K562 (cell line): ENCODE measurements around the gene SPDEF. TPM values are rescaled to one million over a fixed set of nuclear protein-coding genes. Genes with fewer than 3 reads are reported as not detected.

Experiments
- ARHGAP35 ChIP-seq: fragments of 450-650 bp; IDR thresholded peaks from 2 replicates; pipeline ENCODE4 v1.6.1; 2018; ENCODE audit not compliant: partially characterized antibody
- BRCA1 ChIP-seq, 2 experiments: fragments of 450-650 bp in 1 of 2; sonication (generic) in 1 of 2; formaldehyde crosslinking in 1 of 2; IDR thresholded peaks; 2 replicates each; pipeline versions ENCODE4 v1.5.0 to v1.6.1; 2017 to 2020; ENCODE audit warnings: mild to moderate bottlenecking in 1 of 2, missing genetic modification reagents in 1 of 2
- GTF2F1 ChIP-seq: IDR thresholded peaks from 2 replicates; pipeline ENCODE4 v1.6.1; 2011; ENCODE audit warnings: low read depth, low read length, improper control_type of control experiment
- JUN ChIP-seq, 2 experiments: sonication (generic) in 1 of 2; formaldehyde crosslinking in 1 of 2; IDR thresholded peaks; 2 replicates each; pipeline versions ENCODE4 v1.6.1 to v1.8.0; 2012 to 2022; ENCODE audit warnings: borderline replicate concordance in 2 of 2, mild to moderate bottlenecking in 2 of 2, improper control_type of control experiment in 1 of 2, low read depth in 1 of 2, low read length in 1 of 2, missing genetic modification reagents in 1 of 2
- MYBL2 ChIP-seq, 2 experiments: fragments of 450-650 bp in 1 of 2; sonication (generic) in 1 of 2; formaldehyde crosslinking in 1 of 2; IDR thresholded peaks; 2 replicates each; pipeline versions ENCODE4 v1.6.1 to v1.8.1; 2017 to 2022; ENCODE audit warnings: borderline replicate concordance in 1 of 2, inconsistent platforms in 1 of 2, low read depth in 1 of 2, mild to moderate bottlenecking in 1 of 2, missing genetic modification reagents in 1 of 2, moderate library complexity in 1 of 2
- PCBP1 ChIP-seq: fragments of 200-400 bp; formaldehyde crosslinking; IDR thresholded peaks from 2 replicates; pipeline ENCODE4 v1.6.1; 2018; ENCODE audit warnings: mild to moderate bottlenecking, low read depth, low read length; ENCODE audit not compliant: poor library complexity, severe bottlenecking
- PML ChIP-seq: IDR thresholded peaks from 2 replicates; pipeline ENCODE4 v1.6.1; 2012; ENCODE audit warnings: low read length, inconsistent platforms
- RBM25 ChIP-seq: fragments of 200-400 bp; formaldehyde crosslinking; IDR thresholded peaks from 2 replicates; pipeline ENCODE4 v1.6.1; 2018; ENCODE audit warnings: low read length, low read depth, moderate library complexity; ENCODE audit not compliant: severe bottlenecking
- TCF7L2 ChIP-seq: fragments of 150-350 bp; IDR thresholded peaks from 2 replicates; pipeline ENCODE4 v1.6.1; 2016; ENCODE audit warnings: low read depth, mild to moderate bottlenecking, low read length, moderate library complexity
- ZBTB1 ChIP-seq: sonication (generic); formaldehyde crosslinking; IDR thresholded peaks from 2 replicates; pipeline ENCODE4 v1.8.1; 2023; ENCODE audit warnings: missing genetic modification reagents, low read depth, mild to moderate bottlenecking, borderline replicate concordance
- ZBTB43 ChIP-seq: sonication (generic); formaldehyde crosslinking; IDR thresholded peaks from 2 replicates; pipeline ENCODE4 v1.8.0; 2023; ENCODE audit warnings: mild to moderate bottlenecking, missing genetic modification reagents
- ZNF24 ChIP-seq: fragments of 450-650 bp; IDR thresholded peaks from 2 replicates; pipeline ENCODE4 v1.6.1; 2016
- ZNF311 ChIP-seq: fragments of 250-450 bp; sonication (Bioruptor Pico); IDR thresholded peaks from 2 replicates; pipeline ENCODE4 v1.4.0; 2020; ENCODE audit warnings: mild to moderate bottlenecking, moderate library complexity
- ZNF583 ChIP-seq: fragments of 250-450 bp; sonication (Bioruptor Pico); IDR thresholded peaks from 2 replicates; pipeline ENCODE4 v1.4.0; 2020
- polyA plus RNA-seq, 8 experiments: library from polyadenylated mRNA; depleted of rRNA in 4 of 8; stranded (reverse) in 5 of 8; unstranded in 3 of 8; fragments of >200 nt; fragmentation: Nextera tagmentation in 2 of 8; fragmentation: Illumina TruSeq in 1 of 8; extraction: Ambion mirVana in 2 of 8; extraction: Trizol in 1 of 8; gene quantifications; 2 replicates each; pipeline versions ENCODE4 v1.2.1 to v1.2.3, GENCODE V29; 2011 to 2014; ENCODE audit warnings: inconsistent platforms in 1 of 8, missing spikeins in 1 of 8
- total RNA-seq, 7 experiments: library from RNA; depleted of rRNA in 6 of 7; stranded (reverse); fragments of >200 nt in 6 of 7; fragmentation: Illumina TruSeq in 2 of 7; extraction: Trizol in 2 of 7; gene quantifications; 2 replicates each; pipeline versions ENCODE4 v1.2.1 to v1.2.3, GENCODE V29; 2011 to 2021; ENCODE audit warnings: low replicate concordance in 1 of 7
- TF ChIP-seq, protein P1 (sequence below): fragments of 450-650 bp; IDR thresholded peaks from 2 replicates; pipeline ENCODE4 v1.6.1; 2016; ENCODE audit warnings: mild to moderate bottlenecking, moderate library complexity

Gene SPDEF
- total and polyA plus RNA-seq, 9 of the 15 experiments (the other 6 are each of a cell fraction or from before 2014, with no cell fraction given), result 0.04 to 0.12 (median 0.11) TPM; not detected in 5

DNA sequence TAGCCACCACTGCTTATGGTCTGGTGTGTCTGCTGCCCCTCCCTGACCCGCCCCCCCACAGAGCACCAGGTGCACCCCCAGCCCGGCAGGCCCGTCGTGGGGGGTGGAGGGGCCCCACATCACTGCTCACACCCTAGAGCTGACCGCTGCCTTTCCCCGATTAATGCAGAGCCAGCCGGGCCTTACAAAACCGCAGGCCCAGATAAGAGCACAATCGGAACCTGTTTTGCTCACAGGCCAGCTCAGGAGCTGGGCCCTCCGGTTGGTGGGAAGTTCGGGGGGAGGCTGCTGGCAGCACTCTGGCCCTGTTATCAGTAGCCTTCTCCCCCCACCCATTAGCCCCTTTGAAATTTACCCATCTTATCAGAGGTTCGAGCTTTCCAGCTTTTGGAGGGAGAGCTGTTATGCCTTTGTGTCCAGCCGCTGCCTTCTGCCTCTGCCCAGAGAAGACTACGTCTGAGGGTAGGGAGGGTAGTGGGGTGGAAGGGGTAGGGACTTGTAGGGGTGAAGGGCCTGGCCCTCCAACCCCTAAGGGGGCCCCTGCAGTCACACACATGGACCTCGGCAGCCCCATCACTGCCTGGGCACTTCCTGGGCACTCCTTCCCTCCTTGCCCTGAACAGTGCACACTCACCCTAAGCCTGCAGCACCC is 6.9 kb upstream of the SPDEF start (continued):
- TF ChIP-seq ZBTB43 (CRISPR knock-in tag), result no peak
- TF ChIP-seq PML, result peak; percentile 77
- no peak for TF ChIP-seq RBM25
- TF ChIP-seq TCF7L2, result no peak
- TF ChIP-seq GTF2F1, result no peak
- no peak; the same call in 1 of the 2 replicates for TF ChIP-seq ZBTB1 (CRISPR knock-in tag)
- TF ChIP-seq, protein P1, sequence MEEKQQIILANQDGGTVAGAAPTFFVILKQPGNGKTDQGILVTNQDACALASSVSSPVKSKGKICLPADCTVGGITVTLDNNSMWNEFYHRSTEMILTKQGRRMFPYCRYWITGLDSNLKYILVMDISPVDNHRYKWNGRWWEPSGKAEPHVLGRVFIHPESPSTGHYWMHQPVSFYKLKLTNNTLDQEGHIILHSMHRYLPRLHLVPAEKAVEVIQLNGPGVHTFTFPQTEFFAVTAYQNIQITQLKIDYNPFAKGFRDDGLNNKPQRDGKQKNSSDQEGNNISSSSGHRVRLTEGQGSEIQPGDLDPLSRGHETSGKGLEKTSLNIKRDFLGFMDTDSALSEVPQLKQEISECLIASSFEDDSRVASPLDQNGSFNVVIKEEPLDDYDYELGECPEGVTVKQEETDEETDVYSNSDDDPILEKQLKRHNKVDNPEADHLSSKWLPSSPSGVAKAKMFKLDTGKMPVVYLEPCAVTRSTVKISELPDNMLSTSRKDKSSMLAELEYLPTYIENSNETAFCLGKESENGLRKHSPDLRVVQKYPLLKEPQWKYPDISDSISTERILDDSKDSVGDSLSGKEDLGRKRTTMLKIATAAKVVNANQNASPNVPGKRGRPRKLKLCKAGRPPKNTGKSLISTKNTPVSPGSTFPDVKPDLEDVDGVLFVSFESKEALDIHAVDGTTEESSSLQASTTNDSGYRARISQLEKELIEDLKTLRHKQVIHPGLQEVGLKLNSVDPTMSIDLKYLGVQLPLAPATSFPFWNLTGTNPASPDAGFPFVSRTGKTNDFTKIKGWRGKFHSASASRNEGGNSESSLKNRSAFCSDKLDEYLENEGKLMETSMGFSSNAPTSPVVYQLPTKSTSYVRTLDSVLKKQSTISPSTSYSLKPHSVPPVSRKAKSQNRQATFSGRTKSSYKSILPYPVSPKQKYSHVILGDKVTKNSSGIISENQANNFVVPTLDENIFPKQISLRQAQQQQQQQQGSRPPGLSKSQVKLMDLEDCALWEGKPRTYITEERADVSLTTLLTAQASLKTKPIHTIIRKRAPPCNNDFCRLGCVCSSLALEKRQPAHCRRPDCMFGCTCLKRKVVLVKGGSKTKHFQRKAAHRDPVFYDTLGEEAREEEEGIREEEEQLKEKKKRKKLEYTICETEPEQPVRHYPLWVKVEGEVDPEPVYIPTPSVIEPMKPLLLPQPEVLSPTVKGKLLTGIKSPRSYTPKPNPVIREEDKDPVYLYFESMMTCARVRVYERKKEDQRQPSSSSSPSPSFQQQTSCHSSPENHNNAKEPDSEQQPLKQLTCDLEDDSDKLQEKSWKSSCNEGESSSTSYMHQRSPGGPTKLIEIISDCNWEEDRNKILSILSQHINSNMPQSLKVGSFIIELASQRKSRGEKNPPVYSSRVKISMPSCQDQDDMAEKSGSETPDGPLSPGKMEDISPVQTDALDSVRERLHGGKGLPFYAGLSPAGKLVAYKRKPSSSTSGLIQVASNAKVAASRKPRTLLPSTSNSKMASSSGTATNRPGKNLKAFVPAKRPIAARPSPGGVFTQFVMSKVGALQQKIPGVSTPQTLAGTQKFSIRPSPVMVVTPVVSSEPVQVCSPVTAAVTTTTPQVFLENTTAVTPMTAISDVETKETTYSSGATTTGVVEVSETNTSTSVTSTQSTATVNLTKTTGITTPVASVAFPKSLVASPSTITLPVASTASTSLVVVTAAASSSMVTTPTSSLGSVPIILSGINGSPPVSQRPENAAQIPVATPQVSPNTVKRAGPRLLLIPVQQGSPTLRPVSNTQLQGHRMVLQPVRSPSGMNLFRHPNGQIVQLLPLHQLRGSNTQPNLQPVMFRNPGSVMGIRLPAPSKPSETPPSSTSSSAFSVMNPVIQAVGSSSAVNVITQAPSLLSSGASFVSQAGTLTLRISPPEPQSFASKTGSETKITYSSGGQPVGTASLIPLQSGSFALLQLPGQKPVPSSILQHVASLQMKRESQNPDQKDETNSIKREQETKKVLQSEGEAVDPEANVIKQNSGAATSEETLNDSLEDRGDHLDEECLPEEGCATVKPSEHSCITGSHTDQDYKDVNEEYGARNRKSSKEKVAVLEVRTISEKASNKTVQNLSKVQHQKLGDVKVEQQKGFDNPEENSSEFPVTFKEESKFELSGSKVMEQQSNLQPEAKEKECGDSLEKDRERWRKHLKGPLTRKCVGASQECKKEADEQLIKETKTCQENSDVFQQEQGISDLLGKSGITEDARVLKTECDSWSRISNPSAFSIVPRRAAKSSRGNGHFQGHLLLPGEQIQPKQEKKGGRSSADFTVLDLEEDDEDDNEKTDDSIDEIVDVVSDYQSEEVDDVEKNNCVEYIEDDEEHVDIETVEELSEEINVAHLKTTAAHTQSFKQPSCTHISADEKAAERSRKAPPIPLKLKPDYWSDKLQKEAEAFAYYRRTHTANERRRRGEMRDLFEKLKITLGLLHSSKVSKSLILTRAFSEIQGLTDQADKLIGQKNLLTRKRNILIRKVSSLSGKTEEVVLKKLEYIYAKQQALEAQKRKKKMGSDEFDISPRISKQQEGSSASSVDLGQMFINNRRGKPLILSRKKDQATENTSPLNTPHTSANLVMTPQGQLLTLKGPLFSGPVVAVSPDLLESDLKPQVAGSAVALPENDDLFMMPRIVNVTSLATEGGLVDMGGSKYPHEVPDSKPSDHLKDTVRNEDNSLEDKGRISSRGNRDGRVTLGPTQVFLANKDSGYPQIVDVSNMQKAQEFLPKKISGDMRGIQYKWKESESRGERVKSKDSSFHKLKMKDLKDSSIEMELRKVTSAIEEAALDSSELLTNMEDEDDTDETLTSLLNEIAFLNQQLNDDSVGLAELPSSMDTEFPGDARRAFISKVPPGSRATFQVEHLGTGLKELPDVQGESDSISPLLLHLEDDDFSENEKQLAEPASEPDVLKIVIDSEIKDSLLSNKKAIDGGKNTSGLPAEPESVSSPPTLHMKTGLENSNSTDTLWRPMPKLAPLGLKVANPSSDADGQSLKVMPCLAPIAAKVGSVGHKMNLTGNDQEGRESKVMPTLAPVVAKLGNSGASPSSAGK, result no peak
- TF ChIP-seq ARHGAP35, result no peak
- TF ChIP-seq ZNF583 (CRISPR knock-in tag), result peak; percentile 45; the same call in 1 of the 2 replicates
- TF ChIP-seq MYBL2 (IDR thresholded peaks at IDR 0.05; ENCODE audit: low read depth), result no peak
- no peak for TF ChIP-seq MYBL2 (CRISPR knock-in tag; IDR thresholded peaks at IDR 0.05; ENCODE audit: borderline replicate concordance)
- TF ChIP-seq ZNF24, result 0 out of 2 replicates have a peak, but pooled peaks have one; percentile 9
- TF ChIP-seq ZNF311, result no peak
- peak; percentile 50 for TF ChIP-seq PCBP1
- TF ChIP-seq JUN (IDR thresholded peaks at IDR 0.05; ENCODE audit: borderline replicate concordance, low read depth, low read length), result no peak
- no peak for TF ChIP-seq JUN (CRISPR knock-in tag; IDR thresholded peaks at IDR 0.05; ENCODE audit: borderline replicate concordance)
- no peak for TF ChIP-seq BRCA1 (IDR thresholded peaks at IDR 0.05)
- TF ChIP-seq BRCA1 (CRISPR knock-in tag; IDR thresholded peaks at IDR 0.05), result no peak
